ENCODE results near the gene KRT7.
"Not testable (repeated sequence)": the region's sequence is repeated elsewhere in the genome, so short reads cannot be mapped to it uniquely, and the experiment has no call there.

KRT7 gene

DNA sequence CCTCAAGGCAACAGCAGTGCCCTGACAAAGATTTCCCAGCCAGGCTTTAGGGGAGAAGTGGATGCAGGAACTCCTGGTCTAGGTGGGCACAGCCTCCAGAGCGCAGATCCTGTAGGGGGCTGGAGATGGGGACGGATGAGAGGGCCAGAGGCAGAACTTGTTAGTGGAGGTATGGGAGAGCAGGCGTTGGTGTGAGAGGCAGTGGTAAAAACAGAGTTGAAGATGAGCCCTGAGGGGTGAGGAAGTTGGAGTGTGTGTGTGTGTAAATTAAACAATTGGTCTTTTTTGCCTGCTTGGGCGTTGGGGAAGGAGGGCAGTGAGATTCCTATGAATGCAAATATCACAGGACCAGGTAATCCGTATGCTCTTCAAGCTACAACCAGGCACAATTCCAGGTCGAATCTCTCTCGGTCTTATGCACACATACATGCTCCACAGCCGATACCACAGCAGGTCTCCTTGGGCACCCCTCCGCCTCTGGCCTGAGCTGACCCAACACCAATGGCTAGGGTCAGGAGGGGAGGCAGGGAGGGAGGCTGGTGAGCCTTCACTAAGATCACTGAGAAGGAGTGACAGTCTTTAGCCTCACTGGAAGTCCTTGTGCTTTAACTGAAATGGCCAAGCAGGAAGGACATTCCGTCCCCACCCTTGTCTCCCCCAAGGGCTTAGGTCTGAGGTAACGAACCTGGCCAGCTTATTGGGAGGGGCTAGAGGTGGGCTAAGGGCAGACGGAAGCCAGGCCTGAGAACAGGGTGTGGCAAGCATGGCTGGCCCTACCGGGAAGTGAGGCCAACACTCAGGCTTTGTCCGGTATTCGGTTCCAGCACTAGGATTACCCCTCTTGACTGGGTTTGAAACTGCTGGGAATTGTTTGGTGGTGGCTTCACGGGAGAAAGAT is 1.5 kb upstream of the KRT7 start:
- no peak for DNase-seq

DNA sequence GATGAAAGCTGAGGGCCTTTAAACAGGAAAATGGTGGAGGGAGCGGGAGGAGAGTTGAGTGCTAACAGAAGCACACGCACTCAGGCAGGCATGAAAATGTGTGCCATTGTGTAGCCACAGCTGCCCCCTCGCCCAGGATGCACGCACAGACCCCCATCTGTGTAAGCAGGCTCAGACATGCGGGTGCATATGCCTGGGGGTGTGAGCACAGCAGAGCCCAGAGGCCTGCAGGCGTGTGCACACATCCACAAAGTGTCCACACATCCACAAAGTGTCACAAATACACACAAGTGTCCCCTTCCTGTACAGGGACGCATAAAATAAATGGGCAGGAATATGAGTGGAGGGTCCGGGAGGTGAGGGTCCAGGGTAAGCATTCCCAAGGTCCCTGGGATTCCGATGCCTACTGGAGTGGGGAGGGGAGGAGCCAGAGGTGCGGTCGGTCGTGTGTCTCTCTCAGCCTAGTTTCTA is 805 bp upstream of the KRT7 start:
- no peak for DNase-seq

DNA sequence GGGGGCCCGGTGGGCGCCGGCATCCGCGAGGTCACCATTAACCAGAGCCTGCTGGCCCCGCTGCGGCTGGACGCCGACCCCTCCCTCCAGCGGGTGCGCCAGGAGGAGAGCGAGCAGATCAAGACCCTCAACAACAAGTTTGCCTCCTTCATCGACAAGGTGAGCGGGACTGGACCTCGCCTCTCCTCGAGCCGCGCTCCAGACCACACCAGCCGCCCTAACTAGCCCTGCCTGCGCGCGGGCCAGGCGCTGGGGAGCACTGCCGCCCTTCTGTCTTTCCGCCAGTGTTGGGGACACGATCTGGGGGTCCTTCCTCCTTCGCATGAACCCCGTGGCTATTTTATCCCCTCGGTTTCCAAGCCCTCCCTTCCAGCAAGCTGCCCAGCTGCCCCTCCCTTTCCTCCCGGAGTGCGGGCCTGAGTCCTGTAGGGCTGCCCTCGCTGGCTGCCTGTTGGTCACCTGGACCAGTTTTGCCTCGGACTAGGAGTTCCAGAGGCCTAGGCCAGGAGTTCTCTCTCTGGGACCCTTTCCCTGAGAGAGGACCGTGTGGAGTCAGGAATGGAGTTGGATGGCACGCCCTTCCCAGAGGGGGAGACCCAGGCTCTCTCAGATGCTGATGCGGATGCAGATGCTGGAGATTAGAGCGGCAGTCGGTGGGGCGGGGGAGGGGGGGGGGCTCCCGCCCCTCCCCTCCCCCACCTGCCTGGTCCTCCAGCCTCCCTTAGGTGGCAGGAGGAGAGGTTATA is 592 bp downstream of the KRT7 start:
- DNase-seq: no peak

DNA sequence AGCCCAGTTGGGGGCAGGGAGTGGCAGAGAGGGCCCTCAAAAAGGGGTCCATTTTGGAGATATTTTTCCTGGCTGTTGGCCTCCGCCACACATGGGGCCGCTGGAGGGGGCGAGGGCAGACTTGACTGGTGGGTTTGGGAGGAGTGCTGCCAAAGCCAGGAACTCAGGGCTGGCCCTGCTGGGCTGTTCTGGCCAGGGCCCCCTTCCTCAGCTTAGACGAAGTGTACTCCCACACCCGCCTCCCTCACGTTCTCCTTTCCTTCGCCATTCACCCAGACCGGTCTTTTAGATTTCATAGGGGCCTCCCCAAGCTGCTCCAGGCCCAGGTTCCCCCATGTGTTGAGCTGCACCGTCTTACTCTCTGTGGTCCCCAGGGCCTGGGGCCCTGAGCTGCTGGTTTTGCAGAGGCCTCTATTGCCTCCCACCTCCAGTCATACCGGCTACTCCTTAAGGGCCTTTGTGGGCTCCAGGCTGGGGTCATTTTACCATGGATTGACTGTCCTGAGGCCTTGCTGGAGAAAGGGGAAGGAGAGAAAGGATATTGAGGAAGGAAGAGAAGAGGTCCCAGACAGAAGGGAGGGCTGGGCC is 1.3 kb downstream of the KRT7 start:
- DNase-seq: no peak

DNA sequence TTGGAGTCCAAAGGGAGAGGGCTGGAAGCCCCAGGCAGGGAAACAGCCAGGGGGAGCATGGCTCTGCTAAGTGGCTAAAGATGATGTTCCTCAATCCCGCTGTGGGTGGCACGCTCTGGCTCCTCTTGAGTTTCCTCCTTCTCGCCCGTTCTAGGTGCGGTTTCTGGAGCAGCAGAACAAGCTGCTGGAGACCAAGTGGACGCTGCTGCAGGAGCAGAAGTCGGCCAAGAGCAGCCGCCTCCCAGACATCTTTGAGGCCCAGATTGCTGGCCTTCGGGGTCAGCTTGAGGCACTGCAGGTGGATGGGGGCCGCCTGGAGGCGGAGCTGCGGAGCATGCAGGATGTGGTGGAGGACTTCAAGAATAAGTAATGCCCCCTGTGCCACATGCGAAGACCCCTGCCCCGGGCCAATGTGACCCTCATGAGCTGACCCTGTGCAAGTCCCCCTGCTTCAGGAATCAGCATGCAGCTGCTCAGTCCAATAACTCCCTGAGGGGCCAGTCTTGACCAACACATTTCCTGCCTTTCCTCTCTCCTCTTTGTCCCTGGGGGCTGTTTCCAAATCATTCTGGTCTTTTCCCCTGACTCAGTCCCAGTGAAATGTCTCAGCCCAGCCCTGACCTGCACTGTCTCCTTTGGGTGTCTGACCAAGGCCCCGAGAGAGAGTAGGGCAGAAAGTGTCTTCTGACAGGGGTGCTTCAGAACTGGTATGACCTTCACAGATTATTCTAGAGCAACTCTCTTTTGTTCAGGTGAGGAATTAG is 2.1 kb downstream of the KRT7 start:
- no peak for DNase-seq

DNA sequence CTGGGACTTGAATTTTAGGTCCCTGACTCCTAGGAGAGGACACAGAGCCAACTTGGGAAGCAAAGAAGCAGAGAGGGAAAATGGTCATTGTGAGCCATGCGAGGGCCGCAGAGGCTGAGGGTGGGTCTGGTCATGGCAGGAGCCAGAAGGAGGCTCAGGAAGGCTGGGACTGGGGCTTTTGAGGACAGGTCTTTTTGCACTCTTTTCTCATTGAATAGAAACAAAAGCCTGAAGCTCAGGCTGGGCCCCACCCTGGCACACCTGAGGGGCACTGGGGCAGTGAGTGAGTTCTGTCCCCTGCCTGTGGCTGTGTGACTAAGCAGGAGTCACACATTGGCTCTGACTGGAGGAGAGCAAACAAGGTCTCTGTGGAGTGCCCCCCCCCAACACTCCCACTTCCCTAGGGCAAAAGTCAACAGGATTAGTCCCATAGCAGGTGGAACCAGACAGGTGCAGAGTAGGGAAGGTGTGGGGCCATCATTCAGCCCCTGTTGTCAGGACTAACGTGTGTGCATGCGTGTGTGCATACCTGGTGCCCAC is 2.8 kb downstream of the KRT7 start:
- DNase-seq: no peak

DNA sequence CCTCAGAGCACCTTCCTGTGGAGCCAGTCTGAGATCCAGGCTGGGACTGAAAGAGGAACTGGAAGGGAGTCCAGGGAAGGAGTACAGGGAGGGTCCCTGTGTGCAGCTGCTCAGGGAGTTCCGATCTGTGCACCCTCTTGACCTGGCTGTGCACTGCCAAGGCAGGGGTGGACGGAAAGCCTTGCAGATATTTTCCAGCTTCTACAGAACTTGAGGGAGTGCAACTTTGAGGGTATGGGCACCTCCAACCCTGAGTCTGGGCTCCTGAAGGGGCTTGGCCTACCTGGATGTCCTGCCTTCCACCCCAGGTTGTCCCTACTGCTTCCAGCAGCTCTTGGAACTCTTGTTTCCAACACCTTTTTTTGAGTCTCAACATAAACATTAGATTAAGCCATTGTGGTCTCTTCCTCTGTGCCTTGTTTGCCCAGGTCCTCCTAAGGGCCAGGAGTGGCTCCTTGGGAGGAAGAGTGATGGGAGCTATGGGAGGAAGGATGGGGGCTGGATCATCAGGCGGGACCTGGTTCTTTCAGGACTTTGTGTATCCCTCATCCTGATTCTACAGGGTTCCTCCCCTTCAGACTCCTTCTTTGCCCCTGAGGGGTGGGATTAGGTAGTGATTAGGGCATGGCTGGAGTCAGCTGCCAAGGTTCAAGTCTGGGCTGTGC is 3.5 kb downstream of the KRT7 start:
- no peak for DNase-seq

DNA sequence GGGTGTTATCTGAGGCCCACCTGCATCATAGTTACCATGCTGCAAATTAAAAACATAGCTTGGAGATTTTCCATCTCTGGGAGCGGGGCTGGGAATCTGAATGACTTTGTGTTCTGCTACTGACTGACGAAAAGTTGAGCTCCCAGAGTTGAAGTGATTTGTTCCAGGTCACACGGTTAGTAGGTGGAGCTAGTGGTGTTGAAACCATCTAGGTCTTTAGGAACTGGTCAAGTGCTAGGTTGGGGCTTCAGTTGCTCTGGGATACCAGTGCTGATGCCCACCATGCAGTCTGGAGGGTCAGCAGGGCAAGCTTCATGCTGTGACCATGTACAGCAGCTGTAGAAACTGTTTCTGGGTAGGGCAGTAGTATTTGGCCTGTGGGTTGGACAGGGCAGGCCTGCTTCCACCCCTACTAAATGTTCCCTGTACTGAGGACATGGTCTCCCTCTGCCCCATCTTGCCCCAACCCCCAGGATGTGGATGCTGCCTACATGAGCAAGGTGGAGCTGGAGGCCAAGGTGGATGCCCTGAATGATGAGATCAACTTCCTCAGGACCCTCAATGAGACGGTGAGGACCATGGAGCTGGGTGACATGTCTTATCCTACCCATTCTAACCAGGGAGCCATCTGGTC is 5.3 kb downstream of the KRT7 start:
- no peak for DNase-seq

DNA sequence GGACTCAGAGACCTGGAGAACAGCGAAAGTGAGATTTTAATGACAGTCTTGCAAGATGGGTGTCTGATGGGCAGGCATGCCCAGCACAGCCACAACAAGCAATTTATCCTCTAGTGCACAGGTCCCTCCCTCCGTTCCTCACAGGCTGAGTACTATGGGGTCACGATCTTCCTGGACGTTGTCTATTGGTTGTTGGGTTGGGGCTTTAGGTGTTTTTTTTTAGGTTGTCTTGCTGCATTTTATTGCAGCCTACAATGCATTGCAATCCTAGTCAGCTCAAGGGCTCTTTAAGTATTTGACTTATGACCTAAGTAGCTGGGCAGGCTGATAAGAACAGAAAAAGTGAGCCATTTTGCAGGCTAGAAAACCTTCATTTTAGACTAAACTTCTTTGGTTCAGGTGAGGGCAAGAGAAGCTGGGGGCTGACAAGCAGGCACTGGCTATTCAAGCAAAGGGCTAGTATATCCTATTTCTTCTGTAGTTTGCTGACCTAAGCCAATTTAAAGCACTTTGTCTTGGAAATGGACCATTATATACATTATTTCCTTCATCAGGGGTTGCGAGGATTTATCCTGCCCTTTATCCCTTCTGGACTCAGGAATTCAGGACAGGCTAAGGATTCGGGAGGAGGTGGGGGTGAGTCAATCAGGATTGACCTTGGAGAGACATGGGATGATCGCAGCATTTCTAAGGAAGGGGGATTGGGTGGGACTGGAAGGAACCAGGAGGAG is 6.0 kb downstream of the KRT7 start:
- no peak for DNase-seq

DNA sequence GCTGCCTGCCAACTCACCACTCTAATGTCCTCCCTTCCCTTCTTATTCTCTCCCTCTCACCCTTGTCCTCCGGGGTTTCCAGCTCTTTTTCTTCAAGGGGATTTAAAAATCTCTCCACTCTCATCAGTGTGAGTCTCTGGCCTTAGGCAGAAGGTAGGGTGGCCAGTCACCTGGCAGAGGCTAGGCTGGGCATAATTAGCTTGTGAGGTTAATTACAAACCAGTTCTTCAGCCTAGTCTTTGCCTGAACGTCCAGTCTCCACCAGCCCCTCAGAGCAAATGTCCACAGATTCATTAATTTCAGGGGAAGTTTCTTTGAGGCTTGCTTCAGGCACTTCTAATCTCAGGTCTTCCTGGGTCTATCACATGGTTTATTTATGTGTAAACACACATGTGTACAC is 6.7 kb downstream of the KRT7 start:
- no peak for DNase-seq

DNA sequence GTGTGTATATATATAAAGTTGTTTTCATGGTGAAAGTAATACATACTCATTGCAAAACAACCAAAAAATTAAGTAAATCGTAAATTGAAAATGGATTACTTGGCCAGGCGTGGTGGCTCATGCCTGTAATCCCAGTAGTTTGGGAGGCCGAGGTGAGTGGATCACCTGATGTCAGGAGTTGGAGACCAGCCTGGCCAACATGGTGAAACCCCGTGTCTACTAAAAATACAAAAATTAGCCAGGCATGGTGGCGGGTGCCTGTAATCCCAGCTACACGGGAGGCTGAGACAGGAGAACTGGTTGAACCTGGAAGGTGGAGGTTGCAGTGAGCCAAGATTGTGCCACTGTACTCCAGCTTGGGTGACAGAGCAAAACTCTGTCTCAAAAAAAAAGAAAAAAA is 7.2 kb downstream of the KRT7 start:
- DNase-seq: not testable (repeated sequence)

DNA sequence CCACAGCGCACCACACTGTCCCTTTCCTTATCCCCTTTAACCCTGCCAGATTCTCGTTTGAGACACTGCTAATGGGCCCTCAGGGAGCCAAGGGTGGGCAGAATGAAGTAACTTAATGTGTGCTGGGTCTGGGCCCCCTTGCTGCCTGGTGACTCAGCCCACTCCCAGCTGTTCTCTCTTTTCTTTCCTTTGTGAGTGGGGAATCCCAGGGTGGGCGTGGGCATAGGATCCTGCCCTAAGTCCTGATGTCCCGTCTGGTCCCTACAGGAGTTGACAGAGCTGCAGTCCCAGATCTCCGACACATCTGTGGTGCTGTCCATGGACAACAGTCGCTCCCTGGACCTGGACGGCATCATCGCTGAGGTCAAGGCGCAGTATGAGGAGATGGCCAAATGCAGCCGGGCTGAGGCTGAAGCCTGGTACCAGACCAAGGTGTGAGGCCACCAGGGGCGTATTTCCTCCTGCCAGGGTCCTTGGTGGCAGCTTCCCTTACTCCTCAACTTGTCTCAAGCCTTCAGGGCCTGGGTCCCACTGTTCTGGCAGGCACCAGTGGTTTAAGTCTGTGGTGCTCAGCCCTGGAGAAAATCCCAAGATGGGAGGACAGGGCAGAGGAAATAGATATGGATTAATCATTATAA is 8.3 kb downstream of the KRT7 start:
- peak in 1 of 2 experiments; percentile 23 for DNase-seq

DNA sequence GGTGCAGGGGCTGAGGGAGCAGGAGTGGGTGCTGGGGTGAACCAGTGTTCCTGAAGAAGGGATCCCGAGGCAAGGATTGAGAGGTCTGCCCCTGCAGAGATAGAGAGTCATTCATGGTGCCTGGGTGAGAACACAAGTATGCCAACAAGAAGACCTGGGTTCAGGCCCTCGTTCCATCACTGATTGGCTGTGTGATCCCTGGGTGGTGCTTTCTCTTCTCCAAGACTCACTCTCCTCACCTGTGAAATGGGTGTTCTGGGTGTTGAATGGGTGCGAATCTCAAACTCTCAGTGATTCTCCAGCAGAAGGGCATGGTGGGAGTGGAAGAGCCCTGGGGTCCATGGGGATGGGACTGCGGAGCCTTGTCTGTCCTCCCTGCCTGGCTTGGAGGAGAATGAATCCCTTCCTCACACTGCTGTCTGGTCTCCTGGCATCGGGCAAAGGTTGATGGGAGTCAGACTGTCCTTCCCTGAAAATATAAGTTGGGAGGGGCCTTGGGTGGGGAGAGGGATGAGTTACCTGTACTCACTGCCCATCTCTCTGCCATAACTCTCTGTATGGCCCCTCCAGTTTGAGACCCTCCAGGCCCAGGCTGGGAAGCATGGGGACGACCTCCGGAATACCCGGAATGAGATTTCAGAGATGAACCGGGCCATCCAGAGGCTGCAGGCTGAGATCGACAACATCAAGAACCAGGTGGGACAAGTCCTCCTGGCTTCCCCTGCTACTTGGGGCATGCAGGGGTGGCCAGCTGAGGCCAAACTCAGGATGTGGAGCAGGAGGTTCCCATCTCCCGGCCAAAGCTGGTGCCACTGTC is 9.6 kb downstream of the KRT7 start:
- DNase-seq: no peak

DNA sequence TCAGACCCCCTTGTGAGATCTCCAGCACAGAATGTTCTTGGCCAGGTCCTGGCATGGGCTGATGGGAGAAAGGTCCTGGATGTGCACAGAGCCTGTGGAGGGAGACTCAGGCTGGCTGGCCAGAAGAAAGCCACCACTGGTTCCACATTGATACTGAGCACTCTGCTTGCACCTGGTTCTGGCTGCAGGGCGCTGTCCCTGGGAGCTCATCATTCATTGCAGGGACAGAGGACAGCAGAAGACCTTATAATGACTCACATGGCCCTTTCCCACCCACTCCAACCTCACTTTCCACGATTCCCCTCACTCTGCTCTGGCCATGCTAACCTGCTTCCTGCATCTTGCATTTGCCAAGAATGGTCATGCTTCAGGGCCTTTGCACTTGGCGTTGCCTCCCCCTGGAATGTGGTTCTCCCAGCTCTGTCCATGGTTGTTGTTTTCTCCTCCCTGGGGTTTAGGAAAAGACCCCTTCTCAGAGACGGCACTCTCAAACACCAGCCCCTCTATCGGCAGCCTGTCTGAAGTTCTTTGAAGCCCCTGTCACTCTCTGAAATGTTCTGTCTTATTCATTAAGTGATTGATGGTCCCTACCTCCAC is 10.3 kb downstream of the KRT7 start:
- DNase-seq: peak; percentile 27 to 67

DNA sequence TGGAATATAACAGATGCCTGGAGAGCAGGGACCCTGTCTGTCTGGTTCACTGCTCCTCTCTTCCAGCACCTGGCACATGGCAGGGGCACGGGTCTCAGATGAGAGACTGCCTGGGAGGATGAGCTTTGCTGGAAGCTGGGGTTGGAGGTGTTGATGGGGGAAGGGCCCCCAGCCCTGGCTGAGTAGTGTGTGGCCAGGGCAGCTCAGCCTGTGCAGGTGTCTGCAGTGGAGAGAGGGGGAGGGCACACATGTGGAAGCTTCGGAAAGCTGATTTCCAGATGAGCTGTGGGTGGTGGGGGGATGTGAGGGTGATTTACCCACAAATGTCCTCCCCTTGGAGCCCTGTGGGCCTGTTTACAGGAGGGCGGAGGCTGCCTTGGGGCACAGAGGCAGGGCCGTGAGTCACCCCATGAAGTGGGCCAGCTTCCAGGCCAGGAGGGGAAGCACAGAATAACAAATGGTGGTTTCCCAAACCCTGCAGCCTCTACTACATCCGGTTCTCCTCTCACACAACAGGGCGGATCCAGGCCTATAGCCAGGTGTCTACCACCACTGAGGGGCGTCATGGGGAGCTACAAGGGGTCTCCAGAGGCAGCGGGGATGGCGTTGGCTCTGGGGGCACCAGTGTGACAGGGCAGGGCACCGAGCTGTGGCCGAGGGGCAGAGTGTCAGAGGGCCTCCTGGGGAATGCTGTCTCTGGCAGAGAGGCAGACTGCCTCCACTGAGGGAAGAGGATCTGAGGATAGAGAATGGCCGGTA is 11.0 kb downstream of the KRT7 start:
- peak; percentile 30 to 68 for DNase-seq

DNA sequence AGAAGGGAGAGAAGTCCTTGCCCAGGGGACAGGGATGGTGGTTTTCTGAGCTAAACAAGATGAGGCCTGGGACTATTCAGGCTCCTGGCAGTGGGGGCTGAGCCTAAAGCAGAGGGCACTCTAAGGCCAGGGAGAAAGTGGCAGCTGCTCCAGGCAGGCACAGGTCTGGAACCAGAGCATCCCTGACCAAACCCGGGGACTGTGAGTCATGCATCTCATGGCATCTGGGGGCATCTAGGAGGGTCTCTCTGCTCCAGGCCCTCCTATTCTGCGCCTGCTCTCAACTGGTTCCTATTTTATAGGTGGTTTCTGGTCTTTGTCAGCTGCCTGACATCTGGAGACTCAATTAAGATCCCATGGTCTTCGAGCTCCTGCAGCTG is 11.6 kb downstream of the KRT7 start:
- no peak for DNase-seq

DNA sequence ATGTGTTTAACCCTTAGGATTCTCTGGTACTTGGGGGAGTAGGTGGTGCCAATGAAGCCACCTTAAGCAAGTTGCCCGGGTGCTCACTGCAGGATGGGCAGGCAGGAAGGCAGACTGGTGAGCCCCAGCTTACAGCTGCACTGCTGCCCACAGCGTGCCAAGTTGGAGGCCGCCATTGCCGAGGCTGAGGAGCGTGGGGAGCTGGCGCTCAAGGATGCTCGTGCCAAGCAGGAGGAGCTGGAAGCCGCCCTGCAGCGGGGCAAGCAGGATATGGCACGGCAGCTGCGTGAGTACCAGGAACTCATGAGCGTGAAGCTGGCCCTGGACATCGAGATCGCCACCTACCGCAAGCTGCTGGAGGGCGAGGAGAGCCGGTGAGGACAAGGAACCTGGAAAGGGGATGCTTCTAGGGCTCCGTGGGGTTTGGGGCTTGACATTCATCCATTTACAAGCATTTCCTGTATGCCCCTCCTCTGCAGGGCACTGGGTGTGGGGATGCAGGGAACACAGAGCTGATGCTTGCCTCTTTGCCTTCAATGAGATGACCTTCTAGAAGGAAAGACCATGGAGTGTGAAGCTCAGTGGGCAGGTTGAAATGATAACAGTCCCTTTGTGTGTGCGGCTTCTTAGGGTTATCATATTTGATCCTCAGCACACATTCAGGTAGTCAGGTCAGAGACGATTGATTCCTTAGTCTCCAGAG is 12.4 kb downstream of the KRT7 start:
- peak in 1 of 2 experiments; percentile 12 for DNase-seq
